ENCODE measurements around the gene MGAT5B.
"Not testable (repeated sequence)": the region's sequence is repeated elsewhere in the genome, so short reads cannot be mapped to it uniquely, and the experiment has no call there.

The MGAT5B gene

DNA sequence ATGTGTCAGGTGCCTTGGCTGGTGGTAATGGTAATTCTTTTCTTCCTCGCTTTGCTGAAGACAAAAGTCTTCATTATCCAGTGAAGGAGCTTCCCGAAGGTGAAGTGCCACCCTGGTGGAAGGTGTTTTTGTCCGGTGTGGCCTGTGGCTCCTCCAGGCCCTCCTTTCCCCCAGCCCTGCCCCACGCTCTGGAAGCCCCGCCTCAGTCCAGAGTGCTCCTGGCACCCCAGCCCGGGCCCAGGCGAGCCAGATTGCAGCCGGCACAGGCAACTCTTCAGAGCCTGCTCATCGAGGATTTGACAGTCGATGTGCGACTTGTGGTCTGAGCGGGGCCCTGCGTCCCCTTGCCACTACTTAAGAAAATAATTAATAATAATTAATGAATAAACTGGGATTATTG, 93.7 kb downstream of the MGAT5B start:
- no peak for DNase-seq (ENCODE audit: insufficient read length)
- TF ChIP-seq TAF1 (IDR thresholded peaks at IDR 0.05; ENCODE audit: borderline replicate concordance, low read depth, low read length) (no peak), POLR2A (IDR thresholded peaks at IDR 0.05; ENCODE audit: low read depth, low read length) (no peak), POLR2AphosphoS5 (IDR thresholded peaks at IDR 0.05; ENCODE audit: low read depth, low read length) (no peak)
- FAIRE-seq, result no peak

- TF ChIP-seq POLR2A (IDR thresholded peaks at IDR 0.05; ENCODE audit: low read depth, low read length) (no peak), TAF1 (IDR thresholded peaks at IDR 0.05; ENCODE audit: borderline replicate concordance, low read depth, low read length) (no peak), POLR2AphosphoS5 (IDR thresholded peaks at IDR 0.05; ENCODE audit: low read depth, low read length) (no peak)
- no peak for FAIRE-seq
- no peak for DNase-seq (ENCODE audit: insufficient read length)
These were observed 94.7 kb downstream of the MGAT5B start for GRCh38 chr17:76962858-76963257.

DNA sequence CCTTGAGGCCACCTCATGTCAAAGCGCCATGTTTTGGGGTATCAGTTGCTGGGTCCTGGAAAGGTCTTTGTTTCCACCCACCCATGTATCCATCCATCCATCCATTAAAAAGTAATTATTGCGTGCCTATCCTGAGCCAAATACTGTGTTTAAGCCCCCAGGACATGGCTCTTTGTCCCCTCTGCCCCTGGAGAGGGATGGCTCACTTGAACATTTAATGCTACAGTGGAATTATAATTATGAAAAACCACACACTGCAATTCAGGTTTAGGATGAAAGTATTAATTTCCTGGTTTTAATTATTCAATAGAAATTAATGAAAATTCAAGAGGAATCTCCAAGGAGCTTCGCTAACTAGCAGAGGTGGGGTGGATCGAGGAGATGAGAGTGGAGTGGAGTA, 97.8 kb downstream of the MGAT5B start:
- DNase-seq (ENCODE audit: insufficient read length) (no peak), FAIRE-seq (no peak)
- TF ChIP-seq TAF1 (IDR thresholded peaks at IDR 0.05; ENCODE audit: borderline replicate concordance, low read depth, low read length) (no peak), POLR2A (IDR thresholded peaks at IDR 0.05; ENCODE audit: low read depth, low read length) (no peak), POLR2AphosphoS5 (IDR thresholded peaks at IDR 0.05; ENCODE audit: low read depth, low read length) (no peak)

- FAIRE-seq, result no peak
- DNase-seq (ENCODE audit: insufficient read length), result no peak
- no peak for TF ChIP-seq TAF1 (IDR thresholded peaks at IDR 0.05; ENCODE audit: borderline replicate concordance, low read depth, low read length)
- no peak for TF ChIP-seq POLR2AphosphoS5 (IDR thresholded peaks at IDR 0.05; ENCODE audit: low read depth, low read length)
- no peak for TF ChIP-seq POLR2A (IDR thresholded peaks at IDR 0.05; ENCODE audit: low read depth, low read length)
These were observed 98.4 kb downstream of the MGAT5B start for GRCh38 chr17:76966486-76967181.

DNA sequence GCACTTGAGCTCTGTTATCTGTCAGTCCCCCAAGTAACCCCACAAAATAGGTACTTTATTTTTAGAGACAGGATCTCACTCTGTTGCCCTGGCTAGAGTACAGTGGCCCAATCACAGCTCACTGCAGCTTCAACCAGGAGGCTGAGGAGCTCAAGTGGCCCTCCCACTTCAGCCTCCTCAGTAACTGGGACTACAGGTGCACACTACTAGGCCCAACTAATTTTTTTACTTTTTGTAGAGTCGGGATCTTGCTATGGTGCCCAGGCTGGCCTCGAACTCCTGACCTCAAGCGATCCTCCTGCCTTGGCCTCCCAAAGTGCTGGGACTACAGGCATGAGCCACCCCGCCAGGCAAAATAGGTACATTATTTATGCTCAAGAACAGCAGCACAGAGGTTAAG, 99.6 kb downstream of the MGAT5B start:
- FAIRE-seq (no peak), DNase-seq (ENCODE audit: insufficient read length) (no peak)
- no peak for TF ChIP-seq TAF1 (IDR thresholded peaks at IDR 0.05; ENCODE audit: borderline replicate concordance, low read depth, low read length)
- no peak for TF ChIP-seq POLR2AphosphoS5 (IDR thresholded peaks at IDR 0.05; ENCODE audit: low read depth, low read length)

GRCh38 chr17:76968707-76969597, 100.7 kb downstream of the MGAT5B start:
- FAIRE-seq (no peak), DNase-seq (ENCODE audit: insufficient read length) (no peak)
- TF ChIP-seq POLR2AphosphoS5 (IDR thresholded peaks at IDR 0.05; ENCODE audit: low read depth, low read length) (no peak), TAF1 (IDR thresholded peaks at IDR 0.05; ENCODE audit: borderline replicate concordance, low read depth, low read length) (no peak), POLR2A (IDR thresholded peaks at IDR 0.05; ENCODE audit: low read depth, low read length) (no peak)

GRCh38 chr17:76969598-76970172, 101.5 kb downstream of the MGAT5B start:
- no peak for FAIRE-seq
- no peak for DNase-seq (ENCODE audit: insufficient read length)

GRCh38 chr17:76970228-76970627, 102.0 kb downstream of the MGAT5B start:
- not testable (repeated sequence) for FAIRE-seq; DNase-seq (ENCODE audit: insufficient read length)

More at GRCh38 chr17:76969598-76970172, 101.5 kb downstream of the MGAT5B start:
- TF ChIP-seq POLR2AphosphoS5 (IDR thresholded peaks at IDR 0.05; ENCODE audit: low read depth, low read length) (no peak), TAF1 (IDR thresholded peaks at IDR 0.05; ENCODE audit: borderline replicate concordance, low read depth, low read length) (no peak), POLR2A (IDR thresholded peaks at IDR 0.05; ENCODE audit: low read depth, low read length) (no peak)

- TF ChIP-seq POLR2A (IDR thresholded peaks at IDR 0.05; ENCODE audit: low read depth, low read length) (no peak), POLR2AphosphoS5 (IDR thresholded peaks at IDR 0.05; ENCODE audit: low read depth, low read length) (no peak), TAF1 (IDR thresholded peaks at IDR 0.05; ENCODE audit: borderline replicate concordance, low read depth, low read length) (no peak)
- FAIRE-seq (no peak), DNase-seq (ENCODE audit: insufficient read length) (no peak)
These were observed 103.9 kb downstream of the MGAT5B start for GRCh38 chr17:76972046-76972641.

GRCh38 chr17:76973040-76973439, 104.8 kb downstream of the MGAT5B start:
- no peak for DNase-seq (ENCODE audit: insufficient read length)
- no peak for FAIRE-seq
- TF ChIP-seq POLR2A (IDR thresholded peaks at IDR 0.05; ENCODE audit: low read depth, low read length), result no peak
- no peak for TF ChIP-seq TAF1 (IDR thresholded peaks at IDR 0.05; ENCODE audit: borderline replicate concordance, low read depth, low read length)
- TF ChIP-seq POLR2AphosphoS5 (IDR thresholded peaks at IDR 0.05; ENCODE audit: low read depth, low read length), result no peak

- TF ChIP-seq POLR2A (IDR thresholded peaks at IDR 0.05; ENCODE audit: low read depth, low read length), result no peak
- no peak for TF ChIP-seq TAF1 (IDR thresholded peaks at IDR 0.05; ENCODE audit: borderline replicate concordance, low read depth, low read length)
- no peak for TF ChIP-seq POLR2AphosphoS5 (IDR thresholded peaks at IDR 0.05; ENCODE audit: low read depth, low read length)
- DNase-seq (ENCODE audit: insufficient read length) (no peak), FAIRE-seq (no peak)
These were observed 106.5 kb downstream of the MGAT5B start for GRCh38 chr17:76974721-76975120.

GRCh38 chr17:76978050-76978449, 109.8 kb downstream of the MGAT5B start:
- not testable (repeated sequence) for FAIRE-seq; DNase-seq (ENCODE audit: insufficient read length)

Measured in GM12892 (cell line).